OCI-LY3 (cell line): Measurements from ENCODE around the gene EPS8.

Experiments used
- EZH2phosphoT487 ChIP-seq: fragments of 200-600 bp; shearing (Covaris generic); IDR thresholded peaks from 2 replicates; pipeline ENCODE4 v1.6.1; 2018; ENCODE audit warnings: antibody characterized with exemption, mixed run types, low read depth
- TF ChIP-seq, protein P1 (sequence below): fragments of 200-600, 300-600 bp; sonication (generic); IDR thresholded peaks from 2 replicates; pipeline ENCODE4 v1.5.1; 2014; ENCODE audit warnings: antibody characterized with exemption, low read length, low read depth

DNA sequence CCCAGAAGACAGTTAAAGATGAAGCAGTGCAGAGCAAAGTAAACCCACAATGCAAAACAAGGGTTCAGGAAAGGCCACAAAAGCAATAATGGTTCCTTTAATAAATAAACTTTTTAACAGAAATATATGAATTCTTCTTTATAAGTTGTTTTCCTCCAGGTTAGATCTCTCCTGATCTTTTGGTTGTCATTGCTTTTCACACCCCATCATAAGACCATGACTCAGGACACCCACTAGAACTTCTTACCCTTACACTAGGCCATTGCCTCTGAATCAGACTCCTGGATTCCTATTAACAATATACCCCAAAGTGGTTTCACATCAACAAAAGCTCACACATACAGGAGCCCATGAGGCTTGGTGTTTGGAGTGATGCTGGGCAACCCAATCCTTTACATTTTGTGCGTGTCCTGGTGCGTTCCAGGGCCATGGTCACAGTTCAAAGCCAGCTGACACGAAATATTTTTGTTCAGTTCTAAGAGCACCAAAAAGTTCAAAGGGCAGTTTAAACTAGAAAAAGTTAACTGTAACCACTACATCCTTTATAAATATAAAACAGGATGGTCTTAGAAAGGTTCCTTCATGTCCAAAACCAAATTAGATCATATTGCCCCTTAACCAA lies 187.0 kb downstream of the EPS8 start:
- no peak for TF ChIP-seq EZH2phosphoT487
- TF ChIP-seq, protein P1, sequence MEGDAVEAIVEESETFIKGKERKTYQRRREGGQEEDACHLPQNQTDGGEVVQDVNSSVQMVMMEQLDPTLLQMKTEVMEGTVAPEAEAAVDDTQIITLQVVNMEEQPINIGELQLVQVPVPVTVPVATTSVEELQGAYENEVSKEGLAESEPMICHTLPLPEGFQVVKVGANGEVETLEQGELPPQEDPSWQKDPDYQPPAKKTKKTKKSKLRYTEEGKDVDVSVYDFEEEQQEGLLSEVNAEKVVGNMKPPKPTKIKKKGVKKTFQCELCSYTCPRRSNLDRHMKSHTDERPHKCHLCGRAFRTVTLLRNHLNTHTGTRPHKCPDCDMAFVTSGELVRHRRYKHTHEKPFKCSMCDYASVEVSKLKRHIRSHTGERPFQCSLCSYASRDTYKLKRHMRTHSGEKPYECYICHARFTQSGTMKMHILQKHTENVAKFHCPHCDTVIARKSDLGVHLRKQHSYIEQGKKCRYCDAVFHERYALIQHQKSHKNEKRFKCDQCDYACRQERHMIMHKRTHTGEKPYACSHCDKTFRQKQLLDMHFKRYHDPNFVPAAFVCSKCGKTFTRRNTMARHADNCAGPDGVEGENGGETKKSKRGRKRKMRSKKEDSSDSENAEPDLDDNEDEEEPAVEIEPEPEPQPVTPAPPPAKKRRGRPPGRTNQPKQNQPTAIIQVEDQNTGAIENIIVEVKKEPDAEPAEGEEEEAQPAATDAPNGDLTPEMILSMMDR, result no peak
